Right lobe of liver (tissue), 6 donors: ENCODE results near the gene TBC1D10A. TPM values are rescaled to one million over a fixed set of nuclear protein-coding genes. Genes with fewer than 3 reads are reported as not detected.

Source experiments
- ATAC-seq, 4 donors: fragments of 200-7000 bp; cut with Tn5 transposase; one replicate each; pipeline ENCODE4 v1.9.1; 2020; ENCODE audit warnings: mild to moderate bottlenecking in 4 of 4, moderate library complexity in 4 of 4
- DNase-seq, 3 donors: peaks; one replicate each; pipeline ENCODE4 v3.0.0-alpha.2; 2020
- H3K27ac ChIP-seq, 3 donors: fragments of 200-600 bp; one replicate each; pipeline ENCODE4 v1.8.0; 2022
- H3K27me3 ChIP-seq, 2 donors: fragments of 200-600 bp; one replicate each; pipeline ENCODE4 v1.8.0; 2022
- H3K36me3 ChIP-seq, 4 donors: fragments of 200-600 bp; sonication (generic) in 1 of 4; one replicate each; pipeline versions ENCODE4 v1.5.1 to v1.8.0; 2017 to 2022; ENCODE audit warnings: control low read depth in 1 of 4
- H3K4me1 ChIP-seq, 4 donors: fragments of 200-600 bp; sonication (generic) in 1 of 4; one replicate each; pipeline versions ENCODE4 v1.5.1 to v1.8.0; 2017 to 2022; ENCODE audit warnings: control low read depth in 1 of 4
- H3K4me3 ChIP-seq, 3 donors: fragments of 200-600 bp; one replicate each; pipeline ENCODE4 v1.8.0; 2022
- H3K9me3 ChIP-seq, 4 donors: fragments of 200-600 bp; sonication (generic) in 1 of 4; one replicate each; pipeline versions ENCODE4 v1.5.1 to v1.8.0; 2017 to 2022; ENCODE audit warnings: control low read depth in 1 of 4
- POLR2A ChIP-seq: fragments of 450-650 bp; IDR thresholded peaks from one replicate; pipeline ENCODE4 v1.6.1; 2017; ENCODE audit warnings: antibody characterized with exemption, mild to moderate bottlenecking
- WGBS: methylation state at CpG from one replicate; pipeline ENCODE4 v1.1.6; 2018; ENCODE audit warnings: low coverage, low lambda C conversion rate; ENCODE audit not compliant: insufficient coverage; ENCODE audit errors: missing lambda C conversion rate; 5-methylcytosine and 5-hydroxymethylcytosine counted together
- intact Hi-C, 2 donors: fragments of 100-400 bp; cut with DNase I; formaldehyde crosslinking; loops; one replicate each; pipeline versions ENCODE4 v1.11.2 to v1.14.1; 2022
- total RNA-seq, 6 experiments: library from RNA; depleted of rRNA in 2 of 6; stranded (reverse); fragments of >200 nt in 2 of 6; fragmentation: NEBNext Ultra II Directional in 3 of 6; extraction: Animal tissue kit (Norgen Biotek cat#: 25700) in 3 of 6; gene quantifications; one replicate each; pipeline versions ENCODE4 v1.1.0 to v1.2.4, GENCODE V29; 2016 to 2023
- TF ChIP-seq, protein P1 (sequence below), 4 donors: fragments of 200-600 bp in 3 of 4; fragments of 450-650 bp in 1 of 4; IDR thresholded peaks; one replicate each; pipeline versions ENCODE4 v1.5.1 to v1.8.0; 2016 to 2022; ENCODE audit warnings: antibody characterized with exemption in 4 of 4, mild to moderate bottlenecking in 2 of 4
- donor health status: DM: no; HTN: yes; CAD: no.
- donor health status: DM: no; HTN: no; CAD: no.
- donor health status: DM: no; HTN: no; CAD: no.
- donor health status: DM: no; HTN: yes; CAD: no.
- donor health status: DM: no; HTN: yes; CAD: no.

Gene TBC1D10A
- total RNA-seq, 6 experiments from 2014 or later = 6.6 to 12.6 (median 10.0) TPM

- no peak for DNase-seq
- H3K4me1 ChIP-seq = peaks cover 0 to 76% (median 25%) of the 10 kb centered on the region in 4 donors
- intact Hi-C loops = no loop called here
- 61% methylated on average over 2 of the region's 2 CpGs for WGBS
- no peaks in the 10 kb centered on the region for H3K27me3 ChIP-seq
- no peak overlapping the region for H3K4me3 ChIP-seq
- TF ChIP-seq, protein P1, sequence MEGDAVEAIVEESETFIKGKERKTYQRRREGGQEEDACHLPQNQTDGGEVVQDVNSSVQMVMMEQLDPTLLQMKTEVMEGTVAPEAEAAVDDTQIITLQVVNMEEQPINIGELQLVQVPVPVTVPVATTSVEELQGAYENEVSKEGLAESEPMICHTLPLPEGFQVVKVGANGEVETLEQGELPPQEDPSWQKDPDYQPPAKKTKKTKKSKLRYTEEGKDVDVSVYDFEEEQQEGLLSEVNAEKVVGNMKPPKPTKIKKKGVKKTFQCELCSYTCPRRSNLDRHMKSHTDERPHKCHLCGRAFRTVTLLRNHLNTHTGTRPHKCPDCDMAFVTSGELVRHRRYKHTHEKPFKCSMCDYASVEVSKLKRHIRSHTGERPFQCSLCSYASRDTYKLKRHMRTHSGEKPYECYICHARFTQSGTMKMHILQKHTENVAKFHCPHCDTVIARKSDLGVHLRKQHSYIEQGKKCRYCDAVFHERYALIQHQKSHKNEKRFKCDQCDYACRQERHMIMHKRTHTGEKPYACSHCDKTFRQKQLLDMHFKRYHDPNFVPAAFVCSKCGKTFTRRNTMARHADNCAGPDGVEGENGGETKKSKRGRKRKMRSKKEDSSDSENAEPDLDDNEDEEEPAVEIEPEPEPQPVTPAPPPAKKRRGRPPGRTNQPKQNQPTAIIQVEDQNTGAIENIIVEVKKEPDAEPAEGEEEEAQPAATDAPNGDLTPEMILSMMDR (IDR thresholded peaks at IDR 0.05) = no peak
- TF ChIP-seq POLR2A = no peak
- ATAC-seq = no peak
- peak overlapping the region; percentile 44 to 94 (median 91) for H3K27ac ChIP-seq
- no peaks in the 10 kb centered on the region for H3K36me3 ChIP-seq
- no peaks in the 10 kb centered on the region for H3K9me3 ChIP-seq
Observed at GRCh38 chr22:30315962-30316576, 10.7 kb downstream of the TBC1D10A start.

DNA sequence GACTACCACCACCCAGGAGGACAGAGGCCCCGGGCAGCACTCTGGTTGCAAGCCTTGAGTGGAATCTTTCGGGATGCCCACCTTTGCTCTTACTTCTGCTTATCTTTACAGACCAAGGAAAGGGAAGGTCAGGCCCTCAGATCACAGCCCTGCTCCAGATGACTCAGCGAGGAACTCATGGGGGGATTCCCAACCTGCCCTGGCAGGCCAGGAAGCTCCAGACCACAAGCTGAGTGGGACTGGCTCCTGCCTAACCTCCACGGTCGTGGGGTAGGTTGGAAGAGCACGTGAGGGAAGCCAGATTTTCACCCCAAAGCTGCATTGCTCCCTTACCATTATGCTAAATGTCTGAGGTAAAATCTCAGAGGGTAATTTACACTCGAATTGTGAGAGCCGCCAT lies 11.8 kb downstream of the TBC1D10A start:
- intact Hi-C loops = no loop called here
- TF ChIP-seq, protein P1 (IDR thresholded peaks at IDR 0.05) = no peak
- TF ChIP-seq POLR2A = no peak
- peaks cover 2 to 76% (median 31%) of the 10 kb centered on the region in 4 donors for H3K4me1 ChIP-seq
- no peaks in the 10 kb centered on the region for H3K27me3 ChIP-seq
- H3K4me3 ChIP-seq = no peak overlapping the region
- H3K27ac ChIP-seq = no peak overlapping the region
- H3K9me3 ChIP-seq = no peaks in the 10 kb centered on the region
- no peak for ATAC-seq
- no peak for DNase-seq
- WGBS = 51% methylated on average over 3 of the region's 8 CpGs
- no peaks in the 10 kb centered on the region for H3K36me3 ChIP-seq

DNA sequence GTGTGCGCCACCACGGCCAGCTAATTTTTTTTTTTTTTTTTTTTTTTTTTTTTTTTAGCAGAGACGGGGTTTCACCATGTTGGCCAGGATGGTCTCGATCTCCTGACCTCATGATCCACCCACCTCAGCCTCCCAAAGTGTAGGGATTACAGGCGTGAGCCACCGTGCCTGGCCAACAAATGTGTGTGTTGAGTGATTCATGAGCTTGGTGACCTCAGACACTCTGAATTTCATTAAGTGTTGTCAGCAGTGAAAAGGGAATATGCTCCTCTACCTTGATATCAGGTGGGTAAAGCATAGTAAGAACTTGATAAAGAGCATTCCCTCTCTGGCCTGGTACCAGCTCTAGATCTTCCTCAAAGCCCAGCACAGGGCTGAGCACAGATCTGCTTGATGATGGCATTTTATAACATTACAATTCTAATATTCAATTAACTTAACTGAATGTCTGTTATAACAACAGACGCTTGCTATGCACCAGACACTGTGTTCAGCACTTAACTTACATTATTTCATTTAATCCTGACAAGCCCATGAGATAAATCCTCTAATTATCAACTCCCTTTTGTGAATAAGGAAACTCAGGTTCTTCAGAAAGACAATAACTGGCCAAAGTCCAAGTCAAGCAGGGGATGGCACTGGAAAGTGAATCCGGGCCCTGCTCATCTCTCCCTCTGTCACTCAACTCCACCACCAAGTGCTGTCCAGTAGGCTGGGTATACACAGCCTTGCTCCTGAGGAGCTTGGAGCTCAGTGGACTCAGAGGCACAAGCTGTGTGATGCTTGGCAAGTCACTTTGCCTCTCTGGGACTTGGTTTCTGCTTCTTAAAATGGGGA lies 13.0 kb downstream of the TBC1D10A start:
- H3K9me3 ChIP-seq = no peaks in the 10 kb centered on the region
- intact Hi-C loops = no loop called here
- peaks cover 2 to 76% (median 32%) of the 10 kb centered on the region in 4 donors for H3K4me1 ChIP-seq
- no peak overlapping the region for H3K4me3 ChIP-seq
- WGBS = 49% methylated on average over 4 of the region's 8 CpGs
- H3K36me3 ChIP-seq = no peaks in the 10 kb centered on the region
- no peak overlapping the region for H3K27ac ChIP-seq
- no peaks in the 10 kb centered on the region for H3K27me3 ChIP-seq
- no peak for ATAC-seq
- DNase-seq = no peak
- TF ChIP-seq POLR2A = no peak
- TF ChIP-seq, protein P1 (IDR thresholded peaks at IDR 0.05) = no peak

DNA sequence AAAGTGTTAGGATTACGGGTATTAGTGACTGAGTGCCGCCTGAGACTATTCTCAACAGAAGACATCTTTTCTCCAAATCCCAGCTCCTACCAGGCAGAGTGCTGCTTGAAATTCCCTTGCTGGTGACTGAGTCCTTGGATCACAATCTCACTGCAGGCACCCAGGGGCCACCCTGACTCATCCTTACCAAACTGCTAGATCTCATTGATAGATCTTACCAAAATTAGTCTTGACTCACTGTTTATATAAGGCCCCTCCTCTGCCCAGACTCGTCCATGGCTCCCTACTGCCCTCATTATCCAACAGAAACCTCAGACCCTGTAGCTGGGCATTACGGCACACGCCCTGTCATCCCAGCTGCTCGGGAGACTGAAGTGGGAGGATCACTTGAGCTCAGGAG lies 14.7 kb downstream of the TBC1D10A start:
- H3K4me1 ChIP-seq = peaks cover 2 to 72% (median 25%) of the 10 kb centered on the region in 4 donors
- DNase-seq (no peak), ATAC-seq (peak in 1 of 4 donors; percentile 5)
- no peak overlapping the region for H3K4me3 ChIP-seq
- H3K27ac ChIP-seq = peak overlapping the region in 2 of 3 donors; percentile 47 to 82
- TF ChIP-seq, protein P1 (IDR thresholded peaks at IDR 0.05) = no peak
- no peak for TF ChIP-seq POLR2A
- no peaks in the 10 kb centered on the region for H3K36me3 ChIP-seq
- intact Hi-C loops = no loop called here
- no peaks in the 10 kb centered on the region for H3K27me3 ChIP-seq
- 72% methylated on average over 4 of the region's 6 CpGs for WGBS
- H3K9me3 ChIP-seq = no peaks in the 10 kb centered on the region
